NCI-H2196 (cell line): Measurements from ENCODE around the gene POU1F1.
"Not testable (repeated sequence)": the region's sequence is repeated elsewhere in the genome, so short reads cannot be mapped to it uniquely, and the experiment has no call there.

Experiments
- DNase-seq: peaks from one replicate; lab custom pipeline; 2025; ENCODE audit not compliant: unreplicated experiment; lab: John Stamatoyannopoulos, UW

POU1F1 gene

GRCh38 chr3:87260270-87260669 is 16.1 kb downstream of the POU1F1 start:
- DNase-seq: peak; percentile 18

GRCh38 chr3:87250009-87250408 is 26.4 kb downstream of the POU1F1 start:
- DNase-seq: no peak

- no peak for DNase-seq
Observed at GRCh38 chr3:87248831-87249230, 27.6 kb downstream of the POU1F1 start.

GRCh38 chr3:87248231-87248630 is 28.2 kb downstream of the POU1F1 start:
- DNase-seq: not testable (repeated sequence)

- DNase-seq: no peak
Observed at GRCh38 chr3:87247430-87247773, 29.0 kb downstream of the POU1F1 start.

GRCh38 chr3:87246662-87247429 is 29.5 kb downstream of the POU1F1 start:
- no peak for DNase-seq

- no peak for DNase-seq
Observed at GRCh38 chr3:87236093-87236492, 40.3 kb downstream of the POU1F1 start.

GRCh38 chr3:87233805-87234204 is 42.6 kb downstream of the POU1F1 start:
- no peak for DNase-seq

GRCh38 chr3:87229113-87229512 is 47.3 kb downstream of the POU1F1 start:
- DNase-seq: no peak

GRCh38 chr3:87228316-87228715 is 48.1 kb downstream of the POU1F1 start:
- no peak for DNase-seq

- no peak for DNase-seq
Observed at GRCh38 chr3:87227835-87228144, 48.6 kb downstream of the POU1F1 start.

GRCh38 chr3:87227104-87227834 is 49.1 kb downstream of the POU1F1 start, which contains the start of gene CHMP2B:
Gene CHMP2B (plus strand): TSS chr3:87227309. CDS start chr3:87227523, 214 bp downstream.
- peak; percentile 68 for DNase-seq

GRCh38 chr3:87225659-87226058 is 50.7 kb downstream of the POU1F1 start:
- no peak for DNase-seq

- no peak for DNase-seq
Observed at GRCh38 chr3:87219611-87220010, 56.8 kb downstream of the POU1F1 start.

GRCh38 chr3:87218560-87218959 is 57.8 kb downstream of the POU1F1 start:
- DNase-seq: no peak
